GM12864 (cell line): ENCODE data around the gene GALNS.

Experiments used
- DNase-seq: peaks from one replicate; pipeline ENCODE4 v3.0.0-alpha.2; 2011; ENCODE audit warnings: low read depth
- H3K4me3 ChIP-seq: 2 replicates; pipeline ENCODE4 v1.5.1; 2011; ENCODE audit warnings: mild to moderate bottlenecking, low read depth, low read length, control low read depth
- CTCF ChIP-seq: IDR thresholded peaks from 2 replicates; pipeline ENCODE4 v1.5.1; 2011; ENCODE audit warnings: low read depth, mild to moderate bottlenecking, moderate library complexity, low read length, control low read depth, inconsistent platforms; ENCODE audit errors: missing control alignments

GALNS gene

GRCh38 chr16:88888057-88888456 is 31.3 kb upstream of the GALNS start:
- no peak for DNase-seq
- no peak overlapping the region for H3K4me3 ChIP-seq
- TF ChIP-seq CTCF = no peak

GRCh38 chr16:88886845-88887521 is 30.2 kb upstream of the GALNS start:
- TF ChIP-seq CTCF = no peak
- no peak for DNase-seq
- H3K4me3 ChIP-seq = no peak overlapping the region

GRCh38 chr16:88886420-88886844 is 29.7 kb upstream of the GALNS start:
- TF ChIP-seq CTCF = no peak
- no peak for DNase-seq
- no peak overlapping the region for H3K4me3 ChIP-seq

GRCh38 chr16:88885693-88886280 is 29.0 kb upstream of the GALNS start:
- H3K4me3 ChIP-seq = no peak overlapping the region
- no peak for TF ChIP-seq CTCF
- DNase-seq = no peak

- DNase-seq = no peak
- no peak overlapping the region for H3K4me3 ChIP-seq
- TF ChIP-seq CTCF = no peak
Observed at GRCh38 chr16:88884569-88885271, 28.0 kb upstream of the GALNS start.

GRCh38 chr16:88883946-88884345 is 27.2 kb upstream of the GALNS start:
- no peak for TF ChIP-seq CTCF
- DNase-seq = no peak
- no peak overlapping the region for H3K4me3 ChIP-seq
